Muscle of back (tissue), 11 donors: ENCODE data around the gene CRY1. TPM values are rescaled to one million over a fixed set of nuclear protein-coding genes. Genes with fewer than 3 reads are reported as not detected.
"Not testable (repeated sequence)": the region's sequence is repeated elsewhere in the genome, so short reads cannot be mapped to it uniquely, and the experiment has no call there.

Source experiments
- DNase-seq, 3 donors: peaks; one replicate each; pipeline versions ENCODE4 v3.0.0 to v3.0.0-alpha.2; 2013
- polyA plus RNA-seq, 10 donors: library from polyadenylated mRNA; unstranded; fragments of 120-200 nt; gene quantifications; one replicate each; pipeline ENCODE4 v1.2.1, GENCODE V29; 2013; ENCODE audit not compliant: insufficient read length in 10 of 10

The CRY1 gene
- polyA plus RNA-seq, 10 donors: 15.9 to 27.8 (median 19.3) TPM

- peak in 1 of 3 donors; percentile 33 for DNase-seq
Observed at GRCh38 chr12:107079172-107080011, 14.0 kb downstream of the CRY1 start.

- DNase-seq: not testable (repeated sequence)
Observed at GRCh38 chr12:107073266-107073665, 20.1 kb downstream of the CRY1 start.

DNA sequence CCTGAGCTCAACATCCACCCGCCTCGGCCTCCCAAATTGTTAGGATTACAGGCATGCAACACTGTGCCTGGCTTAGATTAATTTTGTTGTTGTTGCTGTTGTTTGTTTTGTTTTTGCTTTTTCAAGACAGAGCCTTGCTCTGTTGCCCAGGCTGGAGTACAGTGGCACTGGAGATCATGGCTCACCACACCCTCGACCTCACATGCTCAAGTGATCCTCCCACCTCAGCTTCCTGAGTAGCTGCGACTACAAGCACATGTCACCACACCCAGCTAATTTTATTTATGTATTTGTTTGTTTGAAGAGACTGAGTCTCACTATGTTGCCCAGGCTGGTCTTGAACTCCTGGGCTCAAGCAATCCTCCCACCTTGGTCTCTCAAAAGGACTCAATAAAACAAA is 26.7 kb downstream of the CRY1 start:
- DNase-seq: no peak

DNA sequence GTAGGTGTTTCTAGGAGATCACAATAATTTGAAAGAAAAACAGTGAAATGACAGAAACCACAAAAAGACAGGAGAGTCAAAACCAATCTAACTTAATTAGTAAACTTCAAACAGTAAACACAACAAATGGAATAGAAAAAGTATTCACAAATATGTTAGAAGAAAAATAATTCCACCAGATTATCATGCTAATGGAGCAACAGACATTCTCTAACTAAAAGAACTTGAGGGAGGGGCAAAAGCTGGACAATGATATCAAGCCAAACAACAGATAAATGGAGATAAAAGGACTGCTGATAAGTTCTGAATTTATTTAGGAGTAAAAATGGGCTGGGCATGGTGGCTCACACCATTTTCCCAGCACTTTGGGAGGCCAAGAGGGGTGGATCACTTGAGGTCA is 28.7 kb downstream of the CRY1 start:
- DNase-seq: no peak

- no peak for DNase-seq
Observed at GRCh38 chr12:107064243-107064642, 29.1 kb downstream of the CRY1 start.

DNA sequence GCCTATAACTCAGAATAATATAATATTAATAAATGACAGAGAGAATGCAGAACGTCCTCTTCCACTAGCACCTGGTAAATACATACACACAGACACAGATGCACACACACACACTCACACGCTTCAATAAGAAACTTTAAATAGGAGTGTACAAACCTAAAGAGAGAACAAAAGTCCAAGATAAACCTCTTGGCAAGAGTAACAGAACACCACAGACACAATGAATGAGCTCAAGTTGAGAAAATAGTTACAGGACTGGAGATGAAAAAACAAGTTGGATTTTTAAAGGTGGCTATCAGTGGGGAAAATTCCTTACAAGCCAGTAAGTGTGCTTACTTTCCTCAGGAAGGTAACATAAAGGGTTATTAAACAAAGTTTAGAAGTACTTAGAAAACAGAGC is 35.2 kb downstream of the CRY1 start:
- DNase-seq: no peak

DNA sequence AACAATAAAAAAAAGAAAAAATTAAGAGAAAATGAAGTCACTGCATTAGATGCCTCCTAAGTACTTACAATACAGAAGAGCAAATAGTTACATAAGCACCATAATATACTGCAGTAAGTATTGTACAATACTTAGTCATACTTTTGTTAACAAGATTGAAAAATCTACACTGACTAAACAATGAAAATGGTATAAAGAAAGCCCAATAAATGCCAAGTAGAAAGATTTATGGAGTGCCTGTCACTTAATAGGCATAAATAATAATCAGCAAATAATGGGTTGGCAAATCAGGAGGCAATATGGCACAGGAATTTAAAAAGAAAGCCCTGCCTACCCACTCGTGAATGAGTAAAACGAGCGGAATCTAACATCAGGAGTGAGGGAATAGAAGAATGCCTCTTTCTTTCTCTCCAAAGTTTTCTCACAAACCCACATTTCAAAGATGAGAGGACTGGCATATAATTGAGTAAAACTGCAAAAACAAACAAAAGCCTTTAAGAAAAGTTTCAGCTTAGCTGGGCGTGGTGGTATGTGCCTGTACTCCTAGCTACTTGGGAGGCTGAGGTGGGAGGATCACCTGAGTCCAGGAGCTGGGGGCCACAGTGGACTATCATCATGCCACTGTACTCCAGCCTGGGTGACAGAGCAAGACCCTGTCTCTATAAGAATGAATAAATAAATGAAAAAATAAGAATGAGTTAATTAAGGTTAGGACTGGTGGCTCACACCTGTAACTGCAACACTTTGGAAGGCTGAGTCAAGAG is 36.1 kb downstream of the CRY1 start:
- no peak for DNase-seq

DNA sequence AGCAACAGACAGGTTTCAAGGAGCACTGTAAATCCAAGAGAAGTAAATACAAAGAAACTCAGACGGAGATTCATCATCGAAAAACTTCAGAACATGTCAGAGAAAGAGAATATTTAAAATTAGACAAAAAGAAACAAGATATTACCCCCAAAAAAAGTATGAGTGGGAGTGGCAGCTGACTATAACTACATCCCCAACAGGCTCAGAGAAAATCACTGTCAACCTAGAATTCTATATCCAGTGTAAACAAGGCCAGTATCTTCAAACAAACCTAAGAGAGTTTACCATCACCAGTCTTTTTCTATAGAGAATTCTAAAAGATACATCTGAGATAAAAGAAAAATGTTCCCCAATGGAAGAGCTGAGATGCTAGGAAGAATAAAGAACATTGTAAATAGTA is 39.6 kb downstream of the CRY1 start:
- DNase-seq: no peak

GRCh38 chr12:107045186-107045585 is 48.2 kb downstream of the CRY1 start:
- DNase-seq: no peak

- no peak for DNase-seq
Observed at GRCh38 chr12:107042801-107043200, 50.5 kb downstream of the CRY1 start.

DNA sequence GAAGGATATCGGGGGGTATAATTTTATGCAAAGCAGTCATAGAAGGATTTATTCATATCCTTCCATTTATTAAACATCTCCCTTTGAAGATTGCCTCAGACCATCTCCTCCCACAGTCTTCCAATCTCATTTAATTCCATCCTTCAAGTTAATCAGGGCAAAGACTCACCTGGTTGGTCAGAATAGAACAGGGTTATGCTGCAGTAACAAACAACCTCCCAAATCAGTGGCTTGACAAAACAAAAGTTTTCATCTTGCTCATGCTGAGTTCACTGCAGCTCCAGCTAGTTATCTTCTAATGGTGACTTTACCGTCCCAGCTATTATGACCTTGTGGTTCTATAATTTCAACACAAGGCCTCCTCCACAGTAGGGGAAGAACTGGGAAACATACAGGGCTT is 57.6 kb downstream of the CRY1 start:
- no peak for DNase-seq

DNA sequence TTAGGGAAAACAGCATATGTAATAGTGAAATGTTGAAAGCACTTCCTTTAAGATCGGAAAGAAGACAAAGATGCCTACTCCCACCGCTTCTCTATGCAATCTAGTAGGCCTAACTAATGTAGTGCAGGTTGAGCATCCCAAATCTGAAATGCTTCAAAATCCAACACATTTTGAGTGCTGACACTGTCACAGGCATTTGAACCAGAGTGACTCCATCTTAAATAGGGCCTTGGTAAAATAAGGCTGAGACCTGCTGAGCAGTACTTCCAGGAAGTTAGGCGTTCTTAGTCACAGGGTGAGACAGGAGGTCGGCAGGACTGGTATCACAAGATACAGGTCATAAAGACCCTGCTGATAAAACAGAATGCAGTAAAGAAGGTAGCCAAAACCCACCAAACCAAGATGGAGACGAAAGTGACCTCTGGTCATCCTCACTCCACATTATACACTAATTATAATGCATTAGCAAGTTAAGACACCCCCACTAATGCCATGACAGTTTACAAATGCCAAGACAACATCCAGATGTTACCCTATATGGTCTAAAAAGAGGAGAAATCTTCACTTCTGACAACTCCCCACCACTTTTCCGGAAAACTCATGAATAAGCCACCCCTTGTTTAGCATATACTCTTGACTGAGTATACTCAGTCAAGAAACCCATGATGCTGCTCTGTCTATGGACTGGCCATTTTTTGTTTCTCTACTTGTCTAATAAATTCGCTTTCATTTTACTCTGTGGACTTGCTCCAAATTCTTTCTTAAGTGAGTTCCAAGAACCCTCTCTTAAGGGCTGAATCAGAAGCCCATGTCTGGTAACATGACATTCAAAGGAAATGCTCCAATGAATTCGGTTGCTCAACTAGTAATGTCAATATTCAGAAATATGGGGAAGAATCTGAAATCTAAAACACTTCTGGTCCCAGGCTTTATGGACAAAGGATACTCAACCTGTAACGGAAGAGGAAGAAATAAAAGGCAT is 59.3 kb downstream of the CRY1 start:
- no peak for DNase-seq

DNA sequence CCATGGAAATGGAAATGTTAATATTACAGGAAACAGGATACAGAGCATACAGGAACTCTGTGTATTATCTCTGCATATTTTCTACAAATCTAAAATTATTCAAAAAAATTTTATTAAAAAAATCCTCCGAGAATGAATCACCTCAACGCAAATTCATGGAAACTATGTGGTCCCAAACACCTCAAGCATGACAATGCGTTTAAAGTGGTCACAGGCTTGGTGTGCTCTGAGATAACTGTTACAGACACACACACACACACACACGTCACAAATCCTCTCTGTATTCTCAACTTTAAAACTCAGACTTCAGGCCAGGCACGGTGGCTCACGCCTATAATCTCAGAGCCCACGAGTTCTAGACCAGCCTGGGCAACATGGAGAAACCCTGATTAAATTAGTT is 61.1 kb downstream of the CRY1 start:
- DNase-seq: no peak

DNA sequence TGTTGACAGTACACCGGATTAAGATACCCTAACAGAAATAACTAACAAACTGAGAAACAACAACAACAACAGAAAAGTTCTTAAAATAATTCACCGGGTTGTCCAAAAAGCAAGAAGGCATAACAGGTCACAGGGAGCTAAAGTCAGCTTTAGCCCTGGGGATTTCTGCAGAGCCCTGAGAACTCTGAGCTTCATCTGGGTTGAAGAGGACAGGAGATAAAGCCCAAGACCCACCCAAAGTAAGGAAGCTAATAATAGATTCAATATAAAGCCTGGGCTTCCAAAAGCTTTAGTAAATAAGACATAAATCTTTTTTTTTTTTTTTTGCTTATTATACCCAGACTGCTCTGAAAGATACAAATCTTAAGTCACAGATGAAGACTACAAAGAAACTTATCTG is 62.3 kb downstream of the CRY1 start:
- DNase-seq: no peak

- peak; percentile 24 to 72 (median 55) for DNase-seq
Observed at GRCh38 chr12:107029081-107029480, 64.3 kb downstream of the CRY1 start.

- peak; percentile 90 to 95 (median 93) for DNase-seq
Observed at GRCh38 chr12:107027636-107028053, 65.7 kb downstream of the CRY1 start.

DNA sequence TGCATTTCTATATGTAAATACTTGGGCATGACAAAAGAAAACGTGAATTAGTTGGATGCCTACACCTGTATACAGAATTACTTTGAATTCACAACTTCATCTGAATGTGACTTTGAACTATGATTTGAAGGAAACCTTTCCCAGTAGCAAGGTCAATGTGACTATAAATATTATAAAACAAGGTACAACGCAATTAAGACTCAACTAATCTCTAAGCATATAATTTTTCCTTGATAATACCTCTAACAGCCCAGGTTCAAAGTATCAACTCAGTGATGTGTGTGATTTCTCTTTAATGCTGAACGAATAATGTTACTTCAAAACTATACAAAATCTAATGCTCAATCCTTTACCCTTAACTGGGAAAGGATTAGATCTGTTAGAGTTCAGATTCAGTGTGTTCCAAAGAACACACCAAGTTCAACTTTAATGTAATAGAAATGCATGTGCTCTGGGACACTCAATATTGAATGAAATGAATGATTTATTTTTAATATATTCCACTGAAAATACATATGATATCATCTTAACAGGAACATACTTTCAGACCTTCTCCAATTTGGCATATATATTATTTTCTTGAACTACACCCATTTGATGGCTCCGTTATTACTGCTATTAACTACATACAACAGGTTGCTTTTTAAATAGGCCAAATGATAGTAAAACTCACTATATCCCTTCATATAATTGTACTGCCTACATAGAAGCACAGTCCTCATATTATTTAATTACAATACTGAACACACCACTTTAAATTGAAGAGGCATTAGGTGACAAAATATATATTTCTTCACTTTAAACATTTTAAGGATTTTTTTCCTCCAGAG is 66.3 kb downstream of the CRY1 start:
- DNase-seq: peak; percentile 53 to 87 (median 64)

GRCh38 chr12:107026356-107026755 is 67.0 kb downstream of the CRY1 start:
- not testable (repeated sequence) for DNase-seq

DNA sequence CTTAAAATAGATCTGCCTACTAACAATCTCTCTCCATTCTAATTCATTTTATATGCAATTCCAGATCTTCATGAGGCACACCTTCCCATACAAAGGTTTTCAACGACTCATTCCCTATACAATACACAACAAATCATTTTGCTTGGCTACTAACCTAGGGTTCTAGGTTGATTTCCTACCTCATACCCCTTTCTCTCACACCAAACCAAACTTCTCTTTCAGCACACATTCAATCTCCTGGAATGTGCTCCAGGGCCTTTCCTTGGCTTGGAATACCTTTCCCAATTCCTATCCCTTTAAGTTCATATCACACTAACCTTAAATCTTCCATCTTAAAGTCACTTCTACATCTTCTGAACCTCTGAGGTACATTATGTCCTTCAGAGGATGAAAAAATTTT is 67.7 kb downstream of the CRY1 start:
- no peak for DNase-seq

DNA sequence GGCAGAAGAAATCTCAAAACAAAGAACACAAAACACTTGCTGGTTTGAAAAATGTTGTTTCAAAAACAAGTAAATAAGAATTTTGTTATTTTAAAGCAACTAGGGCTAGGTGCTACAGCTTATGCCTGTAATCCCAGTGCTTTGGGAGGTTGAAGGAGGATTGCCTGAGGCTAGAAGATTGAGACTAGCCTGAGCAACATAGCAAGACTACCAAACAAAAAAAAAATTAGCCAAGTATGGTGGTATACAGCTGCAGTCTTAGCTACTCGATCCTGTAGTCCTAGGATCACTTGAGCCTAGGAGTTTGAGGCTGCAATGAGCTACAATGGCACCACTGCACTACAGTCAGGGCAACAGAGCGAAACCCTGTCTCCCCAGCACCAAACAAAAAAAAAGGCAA is 73.8 kb downstream of the CRY1 start:
- no peak for DNase-seq

DNA sequence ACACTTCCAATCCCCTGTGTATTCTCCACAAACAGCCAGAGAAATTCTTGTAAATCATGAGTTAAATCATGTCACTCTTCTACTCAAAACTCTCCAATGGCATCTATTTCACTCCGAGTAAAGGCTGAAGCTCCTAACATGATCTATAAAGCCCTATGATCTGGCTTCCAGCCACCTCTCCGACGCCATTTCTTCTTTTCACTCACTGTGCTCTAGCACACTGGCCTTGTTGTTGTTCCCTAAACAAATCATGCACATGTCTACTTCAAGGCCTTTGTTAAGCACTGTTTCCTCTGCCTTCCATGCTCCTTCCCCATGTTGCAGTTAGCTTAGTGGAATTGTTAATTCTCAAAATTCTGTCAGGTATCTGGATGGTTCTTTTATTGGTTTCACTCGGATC is 76.3 kb downstream of the CRY1 start:
- DNase-seq: no peak
